AG04450 (cell line): ENCODE measurements around the gene SLC25A42. TPM values are rescaled to one million over a fixed set of nuclear protein-coding genes. Genes with fewer than 3 reads are reported as not detected.

Experiments
- CTCF ChIA-PET: fragments of 300-600, 350-600 bp; formaldehyde crosslinking; extraction: SDS; loops from one replicate; lab custom pipeline; 2022; ENCODE audit warnings: antibody characterized with exemption, inconsistent platforms; lab: Charles Lee
- POLR2A ChIA-PET: fragments of 350-600 bp; formaldehyde crosslinking; extraction: SDS; loops from one replicate; lab custom pipeline; 2021; ENCODE audit warnings: antibody characterized with exemption, inconsistent platforms; lab: Yijun Ruan, JAX
- DNase-seq: peaks from one replicate; pipeline ENCODE4 v3.0.0-alpha.2; 2011; ENCODE audit warnings: low read depth, low spot score
- H3K27ac ChIP-seq: one replicate; pipeline ENCODE4 v1.5.1; 2012; ENCODE audit warnings: low read depth, low read length, control low read depth
- H3K27me3 ChIP-seq: one replicate; pipeline ENCODE4 v1.6.0; 2012; ENCODE audit warnings: low read length; ENCODE audit not compliant: control insufficient read depth, insufficient read depth
- H3K4me3 ChIP-seq: 2 replicates; pipeline ENCODE4 v1.5.1; 2011; ENCODE audit warnings: mild to moderate bottlenecking, low read depth, low read length, control low read depth
- H3K9me3 ChIP-seq: 2 replicates; pipeline ENCODE4 v1.5.1; 2012; ENCODE audit warnings: low read length; ENCODE audit not compliant: control insufficient read depth, insufficient read depth
- CTCF ChIP-seq: IDR thresholded peaks from 2 replicates; pipeline ENCODE4 v1.5.1; 2011; ENCODE audit warnings: low read depth, low read length, control low read depth, inconsistent platforms
- polyA plus RNA-seq: library from polyadenylated mRNA; depleted of rRNA; stranded (reverse); fragments of >200 nt; gene quantifications from 2 replicates; pipeline ENCODE4 v1.2.3, GENCODE V29; 2011

SLC25A42 gene
- polyA plus RNA-seq, 1 experiment: 3.7 TPM

DNA sequence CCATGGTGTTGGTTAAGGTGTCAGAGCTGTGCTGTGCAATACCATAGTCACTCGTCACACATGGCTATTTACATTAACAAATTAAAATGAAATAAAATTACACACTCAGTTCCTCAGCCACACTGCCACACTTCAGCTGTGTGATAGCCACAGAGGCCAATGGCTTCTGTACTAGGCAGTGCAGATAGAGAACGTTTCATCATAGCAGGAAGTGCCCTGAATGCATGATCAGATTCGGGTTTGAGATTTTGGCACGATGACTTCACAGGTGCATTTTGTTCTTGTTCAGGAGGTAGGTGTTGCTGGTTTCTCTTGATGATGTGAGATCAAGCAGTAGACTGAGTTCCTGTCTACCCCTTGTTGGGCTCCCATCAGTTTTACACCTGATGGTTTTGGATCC is 23.9 kb upstream of the SLC25A42 start:
- ChIA-PET CTCF (interaction anchor here (0.6 to 1.0 kb wide), 2 partner anchors 11 to 28 kb away, joined by 3 to 5 read pairs; no protein-coding TSS in a partner anchor), POLR2A (interaction anchor here (0.7 kb wide), 1 partner anchor 1824 kb away, joined by 3 read pairs; no protein-coding TSS in a partner anchor)
- H3K27ac ChIP-seq: no peak overlapping the region
- H3K9me3 ChIP-seq: peaks cover 6% of the 10 kb centered on the region; the same call in 1 of the 2 replicates
- TF ChIP-seq CTCF: no peak
- no peak overlapping the region for H3K4me3 ChIP-seq
- no peak for DNase-seq
- no peaks in the 10 kb centered on the region for H3K27me3 ChIP-seq

DNA sequence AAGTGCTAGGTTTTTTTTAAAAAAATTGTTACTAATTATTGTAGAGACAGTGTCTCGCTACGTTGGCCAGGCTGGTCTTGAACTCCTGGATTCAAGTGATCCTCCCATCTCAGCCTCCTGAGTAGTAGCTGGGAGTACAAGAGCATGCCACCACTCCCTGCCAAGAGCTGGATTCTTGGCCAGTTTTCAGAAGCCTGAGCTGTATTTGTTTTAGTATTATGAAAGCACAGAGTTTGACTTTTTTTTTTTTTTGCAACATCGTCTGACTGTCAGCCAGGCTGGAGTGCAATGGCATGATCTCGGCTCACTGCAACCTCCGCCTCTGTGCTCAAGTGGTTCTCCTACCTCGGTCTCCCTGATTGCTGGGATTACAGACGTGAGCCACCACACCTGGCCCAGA is 23.4 kb upstream of the SLC25A42 start:
- Histone ChIP-seq H3K27ac (no peak overlapping the region), H3K4me3 (no peak overlapping the region), H3K27me3 (no peaks in the 10 kb centered on the region), H3K9me3 (peaks cover 6% of the 10 kb centered on the region; the same call in 1 of the 2 replicates)
- TF ChIP-seq CTCF: no peak
- CTCF ChIA-PET: interaction anchor here (0.6 to 1.0 kb wide), 3 partner anchors 11 to 27 kb away, joined by 3 to 5 read pairs (median 3); partner anchors contain the start of gene SLC25A42
- DNase-seq: peak; percentile 80
- POLR2A ChIA-PET: interaction anchor here (0.7 kb wide), 1 partner anchor 1825 kb away, joined by 3 read pairs; no protein-coding TSS in a partner anchor

GRCh38 chr19:19042732-19043280 is 21.0 kb upstream of the SLC25A42 start:
- Histone ChIP-seq H3K27me3 (no peaks in the 10 kb centered on the region), H3K9me3 (peaks cover 1% of the 10 kb centered on the region; the same call in 1 of the 2 replicates), H3K27ac (no peak overlapping the region), H3K4me3 (no peak overlapping the region)
- TF ChIP-seq CTCF: no peak
- CTCF ChIA-PET: no interaction called here
- POLR2A ChIA-PET: no interaction called here
- no peak for DNase-seq

DNA sequence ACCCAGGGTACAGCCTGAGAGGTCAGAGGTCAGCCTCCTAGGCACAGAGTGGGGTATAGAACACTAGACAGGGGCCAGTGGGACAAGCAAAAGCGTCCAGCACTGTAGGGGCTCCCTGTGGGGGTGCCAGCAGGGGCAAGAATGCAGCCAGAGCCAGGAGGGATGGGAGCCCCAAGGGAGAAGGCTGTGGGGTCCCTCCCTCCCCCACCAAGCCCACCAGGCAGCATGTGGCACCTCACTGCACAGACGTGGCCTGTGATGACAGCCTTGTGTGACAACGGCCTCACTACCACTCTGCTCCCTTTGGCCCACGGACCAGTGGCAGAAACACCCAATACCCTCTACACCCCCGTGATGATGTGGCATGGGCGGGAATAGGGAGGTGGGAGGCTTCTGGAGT is 20.3 kb upstream of the SLC25A42 start:
- Histone ChIP-seq H3K27ac (no peak overlapping the region), H3K27me3 (no peaks in the 10 kb centered on the region), H3K9me3 (no peaks in the 10 kb centered on the region), H3K4me3 (no peak overlapping the region)
- ChIA-PET POLR2A (no interaction called here), CTCF (no interaction called here)
- no peak for DNase-seq
- TF ChIP-seq CTCF: no peak

DNA sequence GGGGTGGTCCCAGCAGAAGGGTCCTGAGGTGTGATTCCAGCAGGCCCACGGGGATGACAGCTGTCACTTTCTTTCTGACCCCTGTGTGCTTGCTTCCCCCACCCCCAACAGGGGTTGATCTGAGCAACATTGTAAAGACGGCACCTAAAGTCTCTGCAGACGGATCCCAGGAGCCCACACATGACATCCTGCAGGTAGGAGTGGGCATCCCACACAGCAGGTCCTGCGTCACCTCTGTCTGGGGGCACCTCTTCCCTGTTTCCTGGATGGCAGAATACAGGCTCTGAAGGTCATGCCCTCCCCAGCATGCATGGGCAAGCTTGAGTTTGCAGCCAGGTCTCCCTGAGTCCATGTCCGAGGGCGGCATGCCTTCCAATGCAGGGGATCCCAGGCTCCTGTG is 19.9 kb upstream of the SLC25A42 start:
- Histone ChIP-seq H3K9me3 (no peaks in the 10 kb centered on the region), H3K4me3 (no peak overlapping the region), H3K27ac (no peak overlapping the region), H3K27me3 (no peaks in the 10 kb centered on the region)
- CTCF ChIA-PET: no interaction called here
- DNase-seq: no peak
- no peak for TF ChIP-seq CTCF
- POLR2A ChIA-PET: no interaction called here
